Mucosa of rectum (tissue), 2 donors: ENCODE results near the gene KIF3B.
"Not testable (repeated sequence)": the region's sequence is repeated elsewhere in the genome, so short reads cannot be mapped to it uniquely, and the experiment has no call there.

Source experiments
- H3K27ac ChIP-seq, 2 donors: one replicate each; pipeline ENCODE4 v1.7.0; 2013; ENCODE audit warnings: inconsistent platforms in 2 of 2, low read depth in 2 of 2, low read length in 2 of 2
- H3K27me3 ChIP-seq, 2 donors: one replicate each; pipeline ENCODE4 v1.7.0; 2013; ENCODE audit warnings: low read length in 2 of 2; ENCODE audit not compliant: control insufficient read depth in 2 of 2, insufficient read depth in 2 of 2
- H3K36me3 ChIP-seq, 2 donors: one replicate each; pipeline ENCODE4 v1.7.0; 2013; ENCODE audit warnings: low read length in 2 of 2; ENCODE audit not compliant: control insufficient read depth in 2 of 2, insufficient read depth in 2 of 2
- H3K4me1 ChIP-seq, 2 donors: one replicate each; pipeline ENCODE4 v1.7.0; 2013; ENCODE audit warnings: low read length in 2 of 2, mild to moderate bottlenecking in 1 of 2; ENCODE audit not compliant: control insufficient read depth in 2 of 2, insufficient read depth in 2 of 2
- H3K4me3 ChIP-seq, 2 donors: one replicate each; pipeline ENCODE4 v1.7.0; 2013; ENCODE audit warnings: low read length in 2 of 2
- H3K9ac ChIP-seq, 2 donors: one replicate each; pipeline ENCODE4 v1.7.0; 2013; ENCODE audit warnings: low read length in 2 of 2, low read depth in 1 of 2, mild to moderate bottlenecking in 1 of 2
- H3K9me3 ChIP-seq, 2 donors: one replicate each; pipeline ENCODE4 v1.7.0; 2013; ENCODE audit warnings: low read length in 2 of 2; ENCODE audit not compliant: control insufficient read depth in 2 of 2
- donor health status: healthy.
- donor health status: Normal muscosa, but diverticular disease.

The KIF3B gene

GRCh38 chr20:32304131-32304746 is 26.8 kb downstream of the KIF3B start:
- H3K27ac ChIP-seq: no peak overlapping the region
- H3K9me3 ChIP-seq: no peaks in the 10 kb centered on the region
- no peaks in the 10 kb centered on the region for H3K27me3 ChIP-seq

GRCh38 chr20:32312718-32313424 is 35.4 kb downstream of the KIF3B start:
- Histone ChIP-seq H3K27me3 (no peaks in the 10 kb centered on the region), H3K36me3 (peaks cover 34 to 42% of the 10 kb centered on the region in 2 donors), H3K27ac (no peak overlapping the region), H3K4me1 (no peaks in the 10 kb centered on the region), H3K9ac (no peak overlapping the region), H3K4me3 (no peak overlapping the region), H3K9me3 (no peaks in the 10 kb centered on the region)

More at GRCh38 chr20:32304131-32304746, 26.8 kb downstream of the KIF3B start:
- Histone ChIP-seq H3K9ac (no peak overlapping the region), H3K4me3 (no peak overlapping the region), H3K4me1 (no peaks in the 10 kb centered on the region), H3K36me3 (peaks cover 0 to 2% of the 10 kb centered on the region in 2 donors)

GRCh38 chr20:32314768-32315167 is 37.3 kb downstream of the KIF3B start:
- H3K27me3 ChIP-seq: no peaks in the 10 kb centered on the region
- H3K4me3 ChIP-seq: no peak overlapping the region
- no peak overlapping the region for H3K9ac ChIP-seq
- no peaks in the 10 kb centered on the region for H3K9me3 ChIP-seq
- no peak overlapping the region for H3K27ac ChIP-seq
- peaks cover 34 to 42% of the 10 kb centered on the region in 2 donors for H3K36me3 ChIP-seq
- no peaks in the 10 kb centered on the region for H3K4me1 ChIP-seq

GRCh38 chr20:32315399-32315798 is 37.9 kb downstream of the KIF3B start:
- H3K4me3 ChIP-seq: no peak overlapping the region
- H3K27me3 ChIP-seq: no peaks in the 10 kb centered on the region
- H3K9ac ChIP-seq: no peak overlapping the region
- no peak overlapping the region for H3K27ac ChIP-seq
- no peaks in the 10 kb centered on the region for H3K9me3 ChIP-seq
- H3K36me3 ChIP-seq: peaks cover 28 to 35% of the 10 kb centered on the region in 2 donors
- no peaks in the 10 kb centered on the region for H3K4me1 ChIP-seq

- Histone ChIP-seq H3K9me3 (no peaks in the 10 kb centered on the region), H3K27me3 (no peaks in the 10 kb centered on the region), H3K36me3 (peaks cover 27 to 30% of the 10 kb centered on the region in 2 donors), H3K4me3 (no peak overlapping the region), H3K27ac (no peak overlapping the region), H3K9ac (no peak overlapping the region), H3K4me1 (no peaks in the 10 kb centered on the region)
Measured at GRCh38 chr20:32315891-32316290, 38.4 kb downstream of the KIF3B start.

GRCh38 chr20:32316667-32317066 is 39.2 kb downstream of the KIF3B start:
- Histone ChIP-seq H3K4me3 (no peak overlapping the region), H3K9me3 (no peaks in the 10 kb centered on the region), H3K4me1 (no peaks in the 10 kb centered on the region), H3K9ac (no peak overlapping the region), H3K27ac (no peak overlapping the region), H3K27me3 (no peaks in the 10 kb centered on the region), H3K36me3 (peaks cover 27 to 28% of the 10 kb centered on the region in 2 donors)

- H3K36me3 ChIP-seq: peaks cover 24 to 25% of the 10 kb centered on the region in 2 donors
- no peak overlapping the region for H3K4me3 ChIP-seq
- H3K9ac ChIP-seq: no peak overlapping the region
- no peaks in the 10 kb centered on the region for H3K9me3 ChIP-seq
- no peaks in the 10 kb centered on the region for H3K27me3 ChIP-seq
- no peaks in the 10 kb centered on the region for H3K4me1 ChIP-seq
- H3K27ac ChIP-seq: no peak overlapping the region
Measured at GRCh38 chr20:32319100-32319499, 41.6 kb downstream of the KIF3B start.

GRCh38 chr20:32320305-32320704 is 42.9 kb downstream of the KIF3B start:
- no peaks in the 10 kb centered on the region for H3K9me3 ChIP-seq
- H3K4me3 ChIP-seq: no peak overlapping the region
- H3K9ac ChIP-seq: no peak overlapping the region
- no peaks in the 10 kb centered on the region for H3K27me3 ChIP-seq
- peaks cover 18 to 19% of the 10 kb centered on the region in 2 donors for H3K36me3 ChIP-seq
- H3K4me1 ChIP-seq: no peaks in the 10 kb centered on the region
- H3K27ac ChIP-seq: no peak overlapping the region

- no peaks in the 10 kb centered on the region for H3K27me3 ChIP-seq
- H3K4me3 ChIP-seq: no peak overlapping the region
- H3K36me3 ChIP-seq: peaks cover 10 to 13% of the 10 kb centered on the region in 2 donors
- no peak overlapping the region for H3K9ac ChIP-seq
- peaks cover 0 to 7% of the 10 kb centered on the region in 2 donors for H3K4me1 ChIP-seq
- no peak overlapping the region for H3K27ac ChIP-seq
- no peaks in the 10 kb centered on the region for H3K9me3 ChIP-seq
Measured at GRCh38 chr20:32321390-32321789, 43.9 kb downstream of the KIF3B start.

- H3K36me3 ChIP-seq, H3K9ac ChIP-seq, H3K27me3 ChIP-seq, H3K4me1 ChIP-seq, H3K27ac ChIP-seq, H3K4me3 ChIP-seq, H3K9me3 ChIP-seq: not testable (repeated sequence)
Measured at GRCh38 chr20:32322260-32322659, 44.8 kb downstream of the KIF3B start.
